Left forelimb (tissue), 1 donor: ENCODE measurements around the gene FLYWCH2.

Experiments
- DNase-seq: peaks from one replicate; pipeline ENCODE4 v3.0.0-alpha.2; 2018; ENCODE audit warnings: low spot score

Gene FLYWCH2, protein sequence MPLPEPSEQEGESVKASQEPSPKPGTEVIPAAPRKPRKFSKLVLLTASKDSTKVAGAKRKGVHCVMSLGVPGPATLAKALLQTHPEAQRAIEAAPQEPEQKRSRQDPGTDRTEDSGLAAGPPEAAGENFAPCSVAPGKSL

DNA sequence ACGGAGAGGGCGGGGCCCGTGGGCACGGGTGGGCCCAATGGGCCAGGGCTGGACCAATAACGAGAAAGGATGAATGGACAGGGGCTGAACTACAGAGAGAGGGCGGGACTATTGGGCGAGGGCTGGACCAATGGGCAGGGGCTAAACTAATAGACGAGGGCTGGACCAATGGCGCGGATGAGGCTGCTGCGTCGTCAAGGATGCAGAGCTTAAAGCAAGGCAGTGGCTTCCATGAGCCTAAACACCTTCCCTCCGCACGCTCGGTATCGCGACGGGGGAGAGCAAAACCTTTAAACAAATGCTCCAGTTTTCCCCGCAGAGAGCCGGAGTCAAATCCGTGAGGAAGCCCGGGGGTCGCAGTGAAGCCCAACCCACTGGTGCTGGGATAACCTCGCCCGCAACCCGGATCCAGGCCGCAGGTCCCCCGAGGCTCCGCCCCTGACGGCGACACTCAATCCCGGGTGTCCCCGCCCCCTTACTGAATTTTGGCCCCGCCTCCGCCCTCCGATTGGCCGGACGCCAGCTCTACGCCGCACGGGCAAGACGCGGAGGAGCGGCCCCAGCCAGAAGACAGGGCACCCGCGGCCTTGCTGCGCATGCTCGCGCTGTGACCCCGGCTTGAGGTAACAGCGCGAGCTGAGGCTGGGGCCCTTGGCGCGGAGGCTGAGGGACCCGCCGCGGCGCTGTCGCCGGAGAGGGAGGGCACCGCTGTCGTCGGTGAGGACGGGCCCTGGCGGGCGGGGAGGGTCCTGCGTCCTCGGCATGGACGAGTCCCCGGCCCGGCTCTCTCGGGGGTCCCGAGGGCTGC lies at the start of gene FLYWCH2:
Gene FLYWCH2 (plus strand): TSS at position 566 of the 808 bp plus-strand sequence. CDS start 13,235 bp downstream, outside the sequence.
- DNase-seq = peak; percentile 99

DNA sequence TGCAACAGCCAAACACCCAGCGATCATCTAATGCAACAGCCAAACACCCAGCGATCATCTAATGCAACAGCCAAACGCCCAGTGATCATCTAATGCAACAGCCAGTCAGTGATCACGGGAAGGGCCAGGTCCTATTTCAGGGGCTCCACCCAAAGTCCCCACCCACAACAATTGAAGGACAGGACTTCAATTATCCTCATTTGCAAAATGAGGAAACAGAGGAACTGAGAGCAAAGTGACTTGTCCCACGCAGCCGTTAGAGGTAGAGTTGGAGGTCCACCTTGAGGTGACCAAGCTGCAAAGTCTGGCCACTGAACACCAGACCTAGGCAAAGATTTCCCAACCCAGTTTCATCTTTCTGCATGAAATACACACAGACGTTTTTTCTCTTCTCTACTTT lies 49.2 kb upstream of the FLYWCH2 start:
- no peak for DNase-seq

DNA sequence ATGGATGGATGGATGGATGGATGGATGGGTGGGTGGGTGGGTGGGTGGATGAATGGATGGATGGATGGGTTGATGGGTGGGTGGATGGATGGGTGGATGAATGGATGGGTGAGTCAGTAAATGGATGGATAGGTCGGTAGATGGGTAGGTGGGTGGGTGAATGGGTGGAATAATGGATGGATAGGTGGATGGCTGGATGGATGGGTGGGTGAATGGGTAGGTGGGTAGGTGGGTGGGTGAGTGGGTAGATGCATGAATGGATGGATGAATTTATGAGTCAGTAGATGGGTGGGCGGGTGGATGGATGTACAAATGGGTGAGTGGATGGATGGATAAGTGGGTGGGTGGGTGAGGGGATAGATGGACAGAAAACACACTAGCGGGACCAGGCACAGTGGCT lies 48.0 kb upstream of the FLYWCH2 start:
- DNase-seq = no peak

DNA sequence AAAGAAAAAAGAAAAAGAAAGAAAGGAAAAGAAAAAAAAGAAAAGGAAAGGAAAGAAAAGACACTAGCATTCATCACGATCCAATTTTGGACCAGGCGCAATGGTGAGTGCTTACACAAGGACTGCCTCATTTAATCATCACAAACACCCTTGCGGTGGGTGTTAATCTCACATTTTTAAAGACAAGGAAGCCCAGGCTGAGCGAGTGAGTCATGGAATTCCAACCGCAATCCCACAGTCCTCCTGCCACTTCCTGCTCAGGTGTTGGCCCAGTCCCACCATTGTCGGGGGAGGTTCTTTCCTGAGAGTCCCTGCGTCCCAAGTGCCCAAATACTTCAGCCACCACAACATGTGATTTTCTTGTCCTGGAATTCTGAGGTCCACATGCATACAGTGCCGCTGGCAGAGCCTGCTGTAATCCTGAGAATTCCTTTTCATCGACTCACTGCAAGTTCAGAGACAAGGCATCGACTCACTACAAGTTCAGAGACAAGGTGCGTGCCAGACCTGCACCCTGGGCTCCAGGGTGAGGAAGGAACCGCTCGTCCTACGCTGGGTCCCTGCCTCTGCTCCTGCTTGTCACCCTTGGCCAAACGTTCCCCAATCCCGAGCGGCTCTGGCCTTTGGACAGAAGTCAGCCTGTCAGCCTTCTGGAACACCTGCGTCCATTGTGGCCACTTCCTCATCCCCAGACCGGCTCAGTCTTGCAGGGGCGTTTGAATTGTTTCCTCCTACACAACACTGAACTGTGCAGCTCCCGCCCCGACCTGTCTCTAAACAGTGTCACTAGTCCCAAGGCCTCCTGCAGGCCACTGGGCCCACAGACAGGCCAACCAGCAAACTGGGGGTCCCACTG lies 47.1 kb upstream of the FLYWCH2 start:
- DNase-seq = no peak

DNA sequence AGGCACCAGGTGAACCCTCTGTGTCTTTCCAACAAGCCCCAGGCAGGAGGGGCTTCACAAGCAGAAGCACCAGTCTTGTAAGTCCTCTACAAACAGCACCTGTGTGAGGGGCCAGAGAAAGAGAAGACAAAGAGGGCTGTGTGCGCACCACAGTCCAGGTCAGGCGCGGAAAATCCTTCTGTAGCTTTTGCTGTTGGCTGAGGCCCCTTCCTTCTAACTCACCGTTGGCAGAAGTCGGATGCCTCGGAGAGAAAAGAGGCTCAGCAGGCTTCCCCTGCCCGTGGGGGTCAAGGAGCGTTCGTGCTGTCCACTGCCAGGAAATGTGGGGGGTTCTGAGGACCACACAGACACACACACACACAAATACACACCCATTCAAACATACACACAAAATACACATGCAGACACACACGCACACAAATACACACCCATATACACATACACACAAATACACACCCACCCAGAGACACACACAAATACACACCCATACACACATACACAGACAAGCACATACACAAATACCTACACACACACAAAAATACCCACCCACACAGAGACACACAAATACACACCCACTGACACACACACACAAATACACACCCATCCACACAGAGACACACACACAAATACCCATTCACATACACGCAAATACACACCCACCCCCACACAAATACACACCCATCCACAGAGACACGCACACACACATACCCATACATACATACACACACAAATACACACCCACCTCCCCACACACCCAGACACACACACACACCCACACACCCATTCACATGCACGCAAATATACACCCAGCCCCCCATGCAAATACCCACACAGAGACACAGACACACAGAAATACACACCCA lies 46.1 kb upstream of the FLYWCH2 start:
- no peak for DNase-seq

DNA sequence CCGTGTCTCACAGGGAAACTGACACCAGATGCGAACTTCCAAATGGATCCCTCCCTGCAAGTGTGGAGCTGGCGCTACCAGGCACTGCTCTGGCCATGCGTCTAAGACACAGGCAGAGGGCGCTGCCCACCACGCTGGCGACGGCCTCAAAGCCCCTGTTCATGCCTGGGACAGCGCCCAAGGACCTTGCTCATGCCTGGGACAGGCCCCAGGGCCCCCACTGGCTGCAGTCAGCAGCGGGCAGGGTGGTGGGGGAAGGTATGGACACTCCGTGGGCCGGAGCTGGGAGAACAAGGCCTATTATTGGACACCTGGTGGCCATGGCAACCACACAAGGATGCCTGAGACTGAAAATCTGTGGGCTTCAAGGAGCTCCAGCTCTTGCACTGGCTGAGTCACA lies 44.1 kb upstream of the FLYWCH2 start:
- no peak for DNase-seq

DNA sequence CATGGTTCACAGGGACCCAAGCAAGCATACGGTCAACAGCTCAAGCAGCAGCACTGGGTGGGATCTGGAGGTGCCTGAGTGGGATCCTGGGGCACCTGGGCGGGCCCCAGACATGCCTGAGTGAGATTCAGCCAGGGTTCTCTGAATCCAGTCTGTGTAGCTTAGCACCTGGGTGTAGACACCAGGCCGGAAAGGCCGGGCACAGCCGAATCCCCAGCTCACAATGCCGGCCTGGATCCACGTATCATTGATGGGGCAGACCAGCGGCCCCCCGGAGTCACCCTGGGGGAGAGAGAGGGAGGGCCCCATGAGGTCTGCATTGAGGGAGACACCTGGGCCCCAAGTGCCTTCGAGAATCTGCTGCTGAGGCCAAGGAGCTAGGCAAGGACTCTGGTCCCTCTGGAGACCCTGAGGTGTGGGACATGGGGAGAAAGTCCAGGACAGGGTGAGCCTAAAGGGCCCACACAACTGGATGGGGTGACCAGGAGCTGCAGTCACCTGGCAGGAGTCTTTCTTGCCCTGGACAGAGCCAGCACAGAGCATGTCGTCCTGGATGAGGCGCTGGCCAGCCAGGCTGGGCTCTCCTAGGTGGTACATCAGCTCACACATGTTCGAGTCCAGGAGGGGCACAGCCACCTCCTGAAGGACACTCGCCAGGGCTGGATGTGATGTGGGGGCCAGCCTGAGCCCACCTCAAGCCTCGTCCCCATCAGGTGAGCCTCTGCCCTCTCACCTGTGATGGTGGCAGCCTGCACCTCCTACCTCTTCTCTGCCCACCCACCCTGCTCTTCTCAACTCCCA lies 43.2 kb upstream of the FLYWCH2 start:
- no peak for DNase-seq

DNA sequence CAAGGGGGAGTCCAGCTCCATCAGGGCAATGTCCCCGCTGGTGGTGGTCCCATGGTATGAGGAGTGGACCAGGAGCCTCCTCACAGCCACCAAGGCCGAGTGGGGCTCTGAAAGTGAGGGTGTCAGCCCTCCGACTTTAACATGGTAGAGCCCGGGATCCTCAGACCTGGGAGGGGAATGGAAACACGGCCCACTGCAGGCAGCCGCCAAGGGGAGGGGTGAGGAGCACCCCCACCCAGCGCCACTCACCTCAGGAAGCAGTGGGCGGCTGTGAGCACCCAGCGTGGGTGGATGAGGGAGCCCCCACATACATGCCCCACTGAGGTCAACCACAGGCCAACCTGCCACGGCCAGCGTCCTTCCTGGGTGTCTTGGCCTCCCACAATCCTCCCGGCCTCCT lies 42.1 kb upstream of the FLYWCH2 start:
- DNase-seq = no peak

DNA sequence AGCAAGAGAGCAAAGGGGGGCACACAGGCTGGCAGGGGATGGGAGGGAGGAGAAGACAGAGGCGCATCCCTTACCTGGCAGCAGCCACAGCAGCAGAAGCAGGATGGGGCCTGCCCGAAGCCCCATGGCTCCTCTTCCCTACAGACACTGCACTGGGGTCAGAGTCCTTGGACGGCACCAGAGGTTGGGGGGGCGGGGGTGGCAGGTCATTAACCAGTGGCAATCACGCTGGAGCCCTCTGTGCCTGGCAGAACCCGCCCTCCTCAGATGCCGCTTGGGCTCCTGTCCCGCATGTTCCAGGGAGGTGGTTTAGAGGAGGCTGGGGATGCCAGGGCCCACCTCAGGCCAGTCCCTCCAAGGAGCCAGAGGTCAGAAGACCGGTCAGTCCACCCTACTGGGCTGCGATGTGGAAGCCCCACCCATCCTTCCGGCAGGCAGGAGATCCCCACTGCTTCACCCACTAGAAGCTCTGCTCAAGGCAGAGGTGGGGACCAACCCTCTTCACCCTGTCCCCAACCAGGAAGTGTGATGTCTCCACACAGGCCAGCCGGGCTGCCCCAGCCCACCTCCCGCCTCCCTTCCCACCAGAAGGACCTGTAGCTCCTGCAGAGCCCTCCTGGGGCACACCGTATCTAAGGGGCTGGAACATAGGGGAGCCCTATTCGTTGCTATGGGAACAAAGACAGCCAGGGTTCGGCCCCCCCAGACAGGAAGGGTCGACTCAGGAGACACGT lies 41.2 kb upstream of the FLYWCH2 start:
- no peak for DNase-seq

DNA sequence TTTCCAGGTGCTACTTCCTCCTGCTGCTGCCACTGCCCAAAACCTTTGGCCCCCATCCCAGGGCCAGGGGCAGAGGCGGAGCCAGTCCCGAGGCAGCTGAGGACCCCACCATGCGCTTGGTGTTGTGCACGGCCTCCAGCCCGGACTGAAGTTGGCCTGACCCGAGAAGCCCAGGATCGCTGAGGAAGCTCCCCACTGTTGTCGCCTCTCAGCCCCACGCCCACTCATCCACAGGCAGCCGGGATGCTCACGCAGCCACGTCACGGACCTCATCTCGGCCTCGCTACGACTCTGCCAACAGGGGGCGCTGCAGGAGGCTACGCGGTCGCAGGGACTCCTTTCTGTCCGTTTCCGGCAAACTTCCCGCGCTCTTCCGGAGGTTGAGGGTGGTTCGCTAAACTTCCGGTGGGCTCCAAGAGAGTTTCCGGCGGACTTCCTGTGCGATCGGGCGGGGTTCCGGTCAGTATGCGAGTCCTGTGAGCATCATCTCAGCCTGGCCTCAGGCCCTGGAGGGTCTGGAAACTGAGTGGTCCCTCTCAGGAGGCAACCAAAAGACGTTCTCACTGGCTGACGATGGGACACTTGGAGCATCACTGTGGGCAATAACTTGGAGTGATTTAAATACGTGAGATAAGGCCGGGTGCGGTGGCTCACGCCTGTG lies 40.5 kb upstream of the FLYWCH2 start:
- no peak for DNase-seq

DNA sequence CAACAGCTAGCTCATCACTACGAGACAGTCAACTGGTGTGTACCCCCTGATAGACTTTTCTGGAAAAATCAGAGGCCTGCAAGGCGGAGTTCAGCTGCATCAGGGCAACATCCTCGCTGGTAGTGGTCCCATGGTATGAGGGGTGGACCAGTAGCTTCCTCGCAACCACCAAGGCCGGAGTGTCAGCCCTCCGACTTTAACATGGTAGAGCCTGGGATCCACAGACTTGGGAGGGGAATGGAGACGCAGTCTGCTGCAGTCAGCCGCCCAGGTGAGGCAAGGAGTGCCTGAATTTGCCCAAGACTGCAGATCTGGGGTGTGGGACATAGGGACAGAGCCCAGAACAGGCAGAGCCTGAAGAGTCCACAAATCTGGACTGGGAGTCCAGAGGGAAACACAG lies 39.5 kb upstream of the FLYWCH2 start:
- DNase-seq = no peak

DNA sequence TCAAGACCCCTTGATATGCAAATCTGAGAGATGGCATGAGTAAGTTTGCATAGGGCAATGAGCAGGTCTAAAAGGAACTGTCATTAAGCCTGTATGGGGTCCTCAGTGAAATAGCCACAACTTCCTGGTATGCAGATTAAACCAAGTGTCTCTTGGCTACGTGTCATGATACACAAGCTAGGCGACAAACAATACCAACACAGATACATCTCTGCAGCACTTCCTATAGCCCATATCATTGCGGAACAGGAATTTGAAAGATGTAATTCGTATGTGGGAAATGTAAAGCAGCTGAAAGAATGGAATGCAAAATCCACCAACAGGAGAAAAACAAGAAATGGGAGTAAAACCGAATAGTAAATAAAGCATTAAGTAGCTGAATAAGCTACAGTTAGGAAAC lies 37.9 kb upstream of the FLYWCH2 start:
- DNase-seq = no peak

DNA sequence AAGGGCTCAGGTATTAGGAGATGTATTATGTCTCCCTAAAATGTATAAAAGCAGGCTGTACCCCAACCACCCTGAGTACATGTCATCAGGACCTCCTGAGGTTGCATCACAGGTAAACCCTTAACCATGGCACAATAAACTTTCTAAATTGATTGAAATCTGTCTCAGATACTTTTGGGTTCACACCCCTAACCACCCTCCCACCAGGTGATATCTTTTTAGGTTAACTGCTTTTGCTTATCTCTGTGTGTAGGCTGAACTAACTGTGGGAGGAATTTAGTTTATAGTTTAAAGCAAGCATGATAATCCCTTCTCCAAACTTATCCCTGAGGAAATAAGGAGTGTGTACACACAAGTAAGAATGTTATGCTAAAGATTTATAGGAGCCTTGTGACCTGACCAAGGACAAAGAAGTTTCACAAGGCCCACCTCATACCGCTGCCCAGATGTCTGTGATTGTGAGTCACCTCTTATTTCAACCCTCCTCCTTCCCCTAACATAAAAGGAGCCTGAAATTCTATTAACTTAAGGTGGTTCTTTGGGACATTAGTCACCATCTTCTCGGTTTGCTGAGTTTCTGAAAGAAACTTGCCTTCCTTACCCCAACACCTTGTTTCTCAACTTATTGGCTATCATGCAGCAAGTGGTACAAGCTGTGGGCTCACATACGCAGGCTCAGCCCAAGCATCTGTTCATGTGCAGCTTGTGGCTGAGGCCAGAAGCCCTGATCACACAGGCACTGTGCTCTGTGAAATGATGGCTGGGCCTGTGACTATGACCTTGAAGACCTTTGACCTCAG lies 36.3 kb upstream of the FLYWCH2 start:
- no peak for DNase-seq

DNA sequence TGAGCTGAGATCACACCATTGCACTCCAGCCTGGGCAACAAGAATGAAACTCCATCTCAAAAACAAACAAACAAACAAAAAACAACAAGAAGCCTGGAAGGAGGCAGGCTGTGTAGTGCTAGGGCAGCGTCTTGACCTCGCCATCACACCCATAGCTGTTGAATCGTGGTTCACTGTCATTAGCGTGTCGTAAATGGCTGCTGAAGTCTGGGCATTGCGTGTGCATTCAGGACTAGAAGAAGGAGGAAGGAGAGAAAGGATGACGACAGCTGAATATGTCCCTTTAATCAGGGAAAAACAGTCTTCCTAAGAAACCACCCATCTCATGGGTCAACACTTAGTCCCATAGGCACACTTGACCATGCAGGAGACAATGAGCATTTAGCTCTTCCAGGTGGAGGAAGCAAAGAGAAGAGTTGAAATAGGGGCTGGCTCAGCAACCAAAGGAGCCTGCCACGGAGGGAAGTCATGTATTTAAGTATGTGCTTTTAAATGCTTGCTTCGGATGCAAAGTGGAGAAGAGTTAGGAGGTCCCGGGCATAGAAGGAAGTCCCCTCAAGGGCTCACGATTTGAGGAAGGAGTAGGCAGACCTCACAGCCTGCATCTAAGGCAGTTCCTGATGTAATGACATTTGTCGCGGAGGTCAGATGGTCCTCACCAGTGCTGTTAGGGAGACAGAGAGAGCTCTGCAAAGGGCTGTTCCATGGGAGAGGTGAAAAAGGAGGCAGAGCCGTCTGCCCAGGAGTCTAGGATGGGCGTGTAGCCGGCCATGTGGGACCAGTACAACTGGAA lies 33.9 kb upstream of the FLYWCH2 start:
- DNase-seq = no peak

DNA sequence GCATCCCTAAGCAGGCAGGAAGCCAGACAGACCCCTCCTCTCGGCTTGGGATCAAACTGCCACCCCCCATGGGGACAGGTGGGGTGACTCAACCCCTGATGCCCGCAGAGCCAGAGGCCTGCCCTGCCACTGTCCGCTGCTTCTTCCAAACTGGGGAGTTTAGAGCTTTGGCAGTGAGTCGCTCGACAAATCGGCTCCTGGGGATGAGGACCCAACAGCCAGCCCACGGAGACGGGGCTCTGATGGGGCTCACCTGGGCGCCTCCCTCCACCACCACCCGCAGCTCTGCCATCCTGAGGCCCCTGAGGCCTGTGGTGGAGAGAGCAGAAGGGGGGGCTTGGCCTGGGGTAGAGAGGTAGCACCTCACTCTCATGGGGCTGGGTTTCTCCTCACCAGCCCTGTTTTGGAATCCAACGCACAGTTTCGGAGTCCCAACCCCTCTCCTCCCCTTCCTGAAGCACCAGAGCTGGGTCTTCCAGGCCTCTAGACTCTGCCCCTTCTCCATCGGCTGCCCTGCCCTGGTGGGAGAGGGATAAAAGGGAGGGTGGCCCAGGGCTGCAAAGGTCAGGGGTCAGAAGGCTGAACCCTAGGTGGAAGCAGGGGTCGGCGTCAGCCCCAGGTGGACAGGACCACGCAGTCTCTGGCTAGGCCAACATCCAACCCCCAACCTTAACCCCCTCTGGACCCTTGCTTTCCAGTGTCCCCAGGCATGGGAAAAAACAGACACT lies 30.8 kb upstream of the FLYWCH2 start:
- DNase-seq = no peak

DNA sequence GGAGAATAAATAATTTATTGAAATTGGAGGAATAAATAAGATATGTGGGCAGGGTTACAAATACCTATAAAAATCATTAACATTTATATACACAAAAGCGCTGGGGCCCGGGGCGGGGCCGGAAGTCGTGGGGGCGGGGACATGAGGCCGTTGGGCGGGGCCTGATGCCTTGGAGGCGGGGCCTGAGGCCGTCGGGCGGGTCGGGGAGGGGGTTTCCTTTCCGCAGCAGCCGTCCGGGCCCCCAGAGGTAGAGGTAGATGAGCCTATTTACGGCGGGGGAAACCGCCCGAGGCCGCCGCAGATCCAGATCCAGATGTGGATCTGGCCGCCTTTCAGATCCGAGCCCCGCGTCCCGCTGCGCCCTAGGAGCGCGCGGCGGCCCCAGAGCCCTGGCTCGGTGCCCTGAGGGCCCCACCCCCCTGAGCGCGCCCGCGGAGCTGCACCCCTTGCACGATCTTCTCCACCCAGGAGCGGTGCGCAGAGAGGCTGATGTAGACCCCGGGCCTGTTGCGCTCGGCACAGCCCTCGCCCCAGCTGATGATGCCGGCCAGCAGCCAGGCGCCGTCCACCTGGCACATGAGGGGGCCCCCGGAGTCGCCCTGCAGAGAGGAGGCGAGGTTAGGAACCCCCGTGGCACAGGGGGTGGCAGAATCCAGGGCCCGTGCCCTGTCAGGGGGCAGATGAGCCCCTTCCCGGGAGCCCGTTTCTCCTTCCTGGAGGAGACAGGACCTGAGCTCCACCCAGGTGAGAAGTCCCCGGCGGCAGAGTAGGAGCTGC lies 30.1 kb upstream of the FLYWCH2 start:
- DNase-seq = no peak
